ENCODE results near the gene ZNF268.

GRCh38 chr12:133172491-133172890 is 8.8 kb upstream of the ZNF268 start:
- no peak for TF ChIP-seq CTCF (conservative IDR thresholded peaks at IDR 0.05 in 1 of 2, IDR thresholded peaks at IDR 0.05 in 1 of 2; ENCODE audit: low read depth in 1 of 2, low read length in 2 of 2)
- TF ChIP-seq EZH2 (IDR thresholded peaks at IDR 0.05; ENCODE audit: low read length, missing control alignments) = no peak
